ENCODE data around the gene TGFBR1.

DNA sequence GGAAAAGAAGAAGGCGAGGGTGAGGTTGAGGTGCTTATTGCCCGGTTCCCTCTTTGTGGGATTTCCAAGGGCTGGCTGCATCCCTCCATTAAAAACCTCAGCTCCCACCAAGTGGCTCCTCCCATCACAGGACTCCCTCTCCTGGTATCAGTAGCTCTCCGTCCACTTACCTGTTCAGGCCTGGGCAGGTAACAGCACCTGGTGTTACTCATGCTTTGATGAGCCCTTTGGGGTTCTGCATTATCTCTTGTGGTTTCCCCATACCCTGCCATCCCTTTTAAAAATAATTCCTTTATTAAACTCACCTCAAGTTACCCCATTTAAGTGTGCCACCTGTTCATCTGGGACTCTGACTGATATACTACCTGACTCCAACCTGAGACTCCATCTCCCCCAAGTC is 17.5 kb upstream of the TGFBR1 start:
- no peak for TF ChIP-seq CTCF (IDR thresholded peaks at IDR 0.05)
- TF ChIP-seq EP300 (IDR thresholded peaks at IDR 0.05), result no peak

All from gastroesophageal sphincter (tissue), 3 donors.